Measurements from ENCODE around the gene TRIM50.
"Not testable (repeated sequence)": the region's sequence is repeated elsewhere in the genome, so short reads cannot be mapped to it uniquely, and the experiment has no call there.

The TRIM50 gene

DNA sequence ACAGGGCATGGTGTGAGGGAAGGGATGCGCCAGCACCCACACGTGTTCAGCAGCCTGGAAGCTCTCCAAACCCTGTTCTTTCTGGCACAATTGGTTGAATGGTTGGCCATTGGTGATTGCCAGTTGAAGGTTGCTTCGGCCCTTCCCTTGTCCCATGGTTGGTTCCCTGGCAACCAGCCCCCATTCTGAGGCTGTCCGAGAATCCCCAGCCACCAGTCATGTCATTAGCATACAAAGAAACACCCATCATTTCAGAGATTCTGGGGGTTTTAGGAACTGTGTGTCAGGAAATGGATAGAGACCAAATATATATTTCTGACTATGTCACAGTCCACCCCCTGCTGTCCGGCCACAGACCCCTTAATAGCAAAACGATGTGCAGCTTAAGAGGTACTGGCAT lies 21.9 kb upstream of the TRIM50 start:
- no peak for DNase-seq

- DNase-seq = no peak
Measured at GRCh38 chr7:73345951-73346350, 18.1 kb upstream of the TRIM50 start.

GRCh38 chr7:73345538-73345937 lies 17.7 kb upstream of the TRIM50 start:
- DNase-seq = no peak

- no peak for DNase-seq
Measured at GRCh38 chr7:73343671-73344380, 15.9 kb upstream of the TRIM50 start.

DNA sequence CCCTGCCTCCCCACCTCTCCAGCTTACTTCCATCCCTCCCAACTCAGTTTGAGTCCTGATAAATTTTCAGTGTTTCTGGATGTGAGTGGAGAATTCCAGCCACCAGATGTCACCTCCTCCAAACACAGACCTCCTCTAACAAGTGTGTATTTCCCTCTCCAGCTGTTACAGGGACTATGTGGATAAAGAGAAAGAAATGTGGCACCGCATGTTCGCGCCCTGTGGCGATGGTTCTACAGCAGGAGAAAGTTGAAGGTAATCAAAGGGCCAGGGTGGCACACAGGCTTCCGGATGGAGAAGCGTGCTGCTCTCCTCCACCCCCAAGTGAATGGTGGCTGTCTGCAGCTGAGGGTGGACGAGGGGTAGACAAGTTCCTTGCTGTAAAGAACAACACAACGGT lies 14.8 kb upstream of the TRIM50 start:
- DNase-seq = no peak

DNA sequence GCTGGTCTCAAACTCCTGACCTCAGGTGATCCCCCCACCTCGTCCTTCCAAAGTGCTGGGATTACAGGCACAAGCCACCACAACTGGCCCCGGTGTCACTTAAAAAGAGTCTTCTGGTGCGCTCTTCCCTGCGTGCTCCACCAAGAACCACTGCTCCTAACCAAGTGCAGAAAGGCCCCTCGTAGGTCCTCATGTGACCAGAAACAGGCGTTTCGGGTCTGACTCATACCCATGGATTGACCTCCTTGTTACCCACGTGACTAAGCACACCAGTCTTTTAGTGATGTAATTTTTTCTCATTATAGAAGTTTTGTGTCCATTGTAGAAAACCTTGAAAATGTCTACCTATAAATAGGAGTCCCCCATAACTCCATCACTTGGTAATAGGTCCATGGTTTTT lies 14.0 kb upstream of the TRIM50 start:
- no peak for DNase-seq

DNA sequence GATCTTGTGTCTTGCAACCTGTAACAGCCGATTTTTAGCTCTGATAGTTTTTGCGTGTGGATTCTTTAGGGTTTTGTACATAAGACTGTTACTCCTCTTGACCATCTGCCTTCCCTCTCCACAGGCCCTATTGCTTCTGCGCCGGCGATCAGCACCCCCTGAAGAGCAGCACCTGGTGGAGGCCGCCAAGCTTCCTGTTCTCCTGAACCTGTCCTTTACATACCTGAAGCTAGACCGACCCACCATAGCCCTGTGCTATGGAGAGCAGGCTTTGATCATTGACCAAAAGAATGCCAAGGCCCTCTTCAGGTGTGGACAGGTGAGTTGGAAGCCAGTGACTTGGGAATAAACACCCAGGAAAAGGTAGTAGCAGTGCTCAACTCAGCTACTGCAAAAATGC lies 12.6 kb upstream of the TRIM50 start:
- DNase-seq = no peak

DNA sequence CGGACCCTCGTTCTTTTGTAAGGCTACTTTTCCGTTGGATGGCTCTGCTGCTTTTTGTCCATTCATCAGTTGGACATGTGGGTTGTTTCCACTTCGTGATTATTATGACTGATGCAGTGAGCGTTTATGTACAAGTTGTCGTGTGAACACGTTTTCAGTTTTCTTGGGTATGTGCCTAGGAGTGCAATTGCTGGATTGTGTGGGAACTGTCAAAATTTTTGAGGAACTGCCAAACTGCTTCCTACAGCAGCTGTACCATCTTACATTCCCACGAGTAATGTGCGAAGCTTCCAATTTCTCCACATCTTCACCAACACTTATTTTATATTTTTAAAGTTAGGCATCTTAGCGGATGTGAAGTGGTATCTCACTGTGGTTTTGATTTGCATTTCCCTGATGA lies 10.4 kb upstream of the TRIM50 start:
- DNase-seq = no peak

DNA sequence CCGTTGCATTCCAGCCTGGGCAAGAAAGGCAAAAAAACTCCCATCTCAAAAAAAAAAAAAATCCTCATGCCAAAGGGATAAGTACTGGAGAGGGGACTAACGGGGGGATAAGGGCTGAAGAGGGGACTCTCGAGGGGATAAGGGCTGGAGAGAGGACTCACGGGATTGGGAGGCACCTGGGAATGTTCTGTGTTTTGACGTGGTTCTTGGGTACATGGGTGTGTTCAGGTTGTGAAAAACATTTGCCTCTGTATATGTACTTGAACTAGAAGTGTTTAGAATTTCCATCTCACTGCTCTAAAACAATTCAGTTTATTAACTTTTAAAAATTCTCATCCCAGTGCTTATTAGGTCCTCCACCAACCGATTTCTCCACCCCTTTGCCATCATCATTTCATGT lies 4.6 kb upstream of the TRIM50 start:
- no peak for DNase-seq

DNA sequence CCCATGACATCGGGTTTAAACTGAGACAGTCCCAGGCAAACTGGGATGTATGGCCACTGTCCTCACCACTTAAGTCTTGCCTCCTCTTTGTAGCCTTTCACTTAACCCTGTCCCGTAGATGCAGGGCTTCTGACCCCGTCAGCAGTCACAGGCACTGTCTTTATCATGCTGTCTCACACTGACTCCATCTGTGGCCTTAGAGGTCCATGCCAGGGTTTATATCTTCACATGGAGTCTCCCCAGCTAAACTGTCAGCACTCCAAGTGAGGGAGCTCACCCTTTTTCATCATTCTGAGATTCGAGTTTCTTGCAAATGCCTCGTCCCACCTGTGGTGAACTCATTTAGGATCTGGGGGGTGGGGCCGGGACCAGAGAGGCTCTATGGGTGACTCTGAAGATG lies 2.9 kb upstream of the TRIM50 start:
- no peak for DNase-seq

GRCh38 chr7:73329861-73330581 lies 2.1 kb upstream of the TRIM50 start:
- no peak for DNase-seq

DNA sequence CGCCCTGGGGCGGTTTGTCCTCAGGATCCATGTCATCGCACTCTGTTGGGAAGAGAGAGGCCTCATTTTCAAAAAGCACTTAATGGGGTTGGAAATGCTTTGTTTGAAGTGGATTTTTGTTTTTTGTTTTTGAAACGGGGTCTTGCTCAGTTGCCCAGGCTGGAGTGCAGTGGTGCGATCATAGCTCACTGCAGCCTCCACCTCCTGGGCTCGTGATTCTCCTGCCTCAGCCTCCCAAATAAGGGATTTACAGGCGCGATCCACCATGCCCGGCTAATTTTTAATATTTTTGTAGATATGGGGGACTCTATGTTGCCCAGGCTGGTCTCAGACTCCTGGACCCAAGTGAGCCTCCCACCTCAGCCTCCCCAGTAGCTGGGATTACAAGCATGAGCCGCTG lies 814 bp upstream of the TRIM50 start:
- no peak for DNase-seq

GRCh38 chr7:73327449-73327848 lies 433 bp downstream of the TRIM50 start:
- not testable (repeated sequence) for DNase-seq

DNA sequence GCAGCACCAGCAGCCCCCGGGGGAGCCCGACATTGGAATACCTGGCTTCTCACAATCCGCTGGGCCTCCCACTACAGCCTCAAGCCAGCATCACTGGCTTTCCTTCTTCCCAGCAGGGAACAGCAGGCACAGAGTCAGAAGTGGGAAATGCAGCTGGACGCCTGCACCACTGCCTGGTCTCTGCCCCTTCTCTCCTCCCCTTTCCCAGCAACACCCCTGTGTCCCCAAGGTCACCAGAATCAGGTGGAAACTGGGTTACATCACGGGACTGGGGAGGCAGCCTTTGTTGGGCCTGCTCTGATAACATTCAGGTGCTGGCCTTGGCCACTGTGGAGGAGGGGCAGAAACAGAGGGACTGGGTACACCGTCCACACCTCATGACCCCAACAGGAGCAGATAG lies 2.5 kb downstream of the TRIM50 start:
- DNase-seq = not testable (repeated sequence)

- peak; percentile 53 to 61 for DNase-seq
Measured at GRCh38 chr7:73324081-73324845, 3.6 kb downstream of the TRIM50 start.

GRCh38 chr7:73323434-73324080 lies 4.3 kb downstream of the TRIM50 start:
- DNase-seq = not testable (repeated sequence)

- DNase-seq = not testable (repeated sequence)
Measured at GRCh38 chr7:73320009-73320408, 7.9 kb downstream of the TRIM50 start.

- DNase-seq = not testable (repeated sequence)
Measured at GRCh38 chr7:73319541-73319940, 8.3 kb downstream of the TRIM50 start.

GRCh38 chr7:73318656-73319204 lies 9.2 kb downstream of the TRIM50 start:
- not testable (repeated sequence) for DNase-seq

DNA sequence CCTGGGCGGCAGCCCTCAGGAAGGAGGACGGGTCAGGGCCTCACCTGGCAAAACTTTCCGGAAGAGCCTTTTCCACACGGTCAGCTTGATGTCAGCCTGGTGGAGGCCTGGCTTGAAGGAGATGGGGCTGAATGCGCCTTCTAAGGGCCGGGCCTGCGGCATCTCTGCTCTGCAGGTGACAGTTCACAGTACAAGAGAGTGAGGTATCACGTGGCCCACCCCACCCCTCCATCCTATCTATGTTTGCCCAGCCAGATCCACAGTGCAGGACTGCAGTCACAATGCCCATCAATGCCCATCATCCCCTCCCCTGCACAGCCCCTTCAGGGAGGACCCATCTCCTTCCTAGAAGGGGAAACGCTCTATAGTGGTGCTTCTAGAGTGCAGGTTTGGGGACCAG lies 11.4 kb downstream of the TRIM50 start:
- no peak for DNase-seq

DNA sequence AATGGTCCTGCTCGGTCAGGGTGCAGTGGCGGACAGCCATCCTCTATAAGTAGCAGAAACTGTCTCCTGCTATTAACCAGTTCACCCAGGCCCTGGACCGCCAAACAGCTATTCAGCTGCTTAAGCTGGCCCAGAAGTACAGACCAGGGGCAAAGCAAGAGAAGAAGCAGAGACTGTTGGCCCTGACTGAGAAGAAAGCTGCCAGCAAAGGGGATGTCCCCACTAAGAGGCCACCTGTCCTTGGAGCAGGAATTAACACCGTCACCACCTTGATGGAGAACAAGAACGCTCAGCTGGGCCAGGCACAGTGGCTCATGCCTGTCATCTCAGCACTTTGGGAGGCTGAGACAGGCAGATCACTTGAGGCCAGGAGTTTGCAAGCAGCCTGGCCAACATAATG lies 13.6 kb downstream of the TRIM50 start:
- DNase-seq = no peak

- DNase-seq = no peak
Measured at GRCh38 chr7:73313521-73313906, 14.4 kb downstream of the TRIM50 start.

Data from activated CD4-positive, alpha-beta T cell treated with anti-CD3 and anti-CD28 coated beads, Interleukin-2, amount 50 U/mL, for 48 hours (primary cell).